GM18508 (cell line): ENCODE measurements around the gene GAGE12D.
"Not testable (repeated sequence)": the region's sequence is repeated elsewhere in the genome, so short reads cannot be mapped to it uniquely, and the experiment has no call there.

Source experiments
- ATAC-seq: cut with Tn5 transposase; IDR thresholded peaks from one replicate; pipeline ENCODE4 v1.9.1; 2021; ENCODE audit warnings: moderate number of reproducible peaks; ENCODE audit not compliant: insufficient read depth, unreplicated experiment

GAGE12D gene

GRCh38 chrX:49541433-49541832 is at the start of gene GAGE12D:
Gene GAGE12D (plus strand): TSS chrX:49541733. CDS start chrX:49542888, 1,155 bp downstream.
- ATAC-seq = not testable (repeated sequence)

- ATAC-seq = not testable (repeated sequence)
Measured at GRCh38 chrX:49531877-49532276, 9.7 kb upstream of the GAGE12D start, which contains the start of gene GAGE12C. Gene GAGE12C (plus strand): TSS chrX:49532177. CDS start chrX:49533332, 1,155 bp downstream.

GRCh38 chrX:49550989-49551388 is 9.5 kb downstream of the GAGE12D start, which contains the start of gene GAGE12E:
Gene GAGE12E (plus strand): TSS chrX:49551289. CDS start chrX:49552444, 1,155 bp downstream.
- not testable (repeated sequence) for ATAC-seq

GRCh38 chrX:49560542-49560941 is 19.0 kb downstream of the GAGE12D start, which contains the start of gene GAGE12F:
Gene GAGE12F (plus strand): TSS chrX:49560842. CDS start chrX:49561997, 1,155 bp downstream.
- ATAC-seq = not testable (repeated sequence)

- not testable (repeated sequence) for ATAC-seq
Measured at GRCh38 chrX:49568728-49569127, 27.2 kb downstream of the GAGE12D start.

GRCh38 chrX:49569152-49569551 is 27.6 kb downstream of the GAGE12D start:
- not testable (repeated sequence) for ATAC-seq

- ATAC-seq = not testable (repeated sequence)
Measured at GRCh38 chrX:49570100-49570499, 28.6 kb downstream of the GAGE12D start, which contains the start of gene GAGE12G. Gene GAGE12G (plus strand): TSS chrX:49570400. CDS start chrX:49571555, 1,155 bp downstream.

- ATAC-seq = not testable (repeated sequence)
Measured at GRCh38 chrX:49579649-49580048, 38.1 kb downstream of the GAGE12D start, which contains the start of gene GAGE12H. Gene GAGE12H (plus strand): TSS chrX:49579949. CDS start chrX:49581104, 1,155 bp downstream.

GRCh38 chrX:49589196-49589595 is 47.7 kb downstream of the GAGE12D start, which contains the start of gene GAGE2A:
Gene GAGE2A (plus strand): TSS chrX:49589496. CDS start chrX:49590651, 1,155 bp downstream.
- ATAC-seq = not testable (repeated sequence)

GRCh38 chrX:49589769-49590478 is 48.4 kb downstream of the GAGE12D start:
- ATAC-seq = not testable (repeated sequence)

GRCh38 chrX:49590488-49590887 is 49.0 kb downstream of the GAGE12D start:
- ATAC-seq = not testable (repeated sequence)
